LNCAP (cell line): ENCODE data around the gene POLD2.

ENCODE experiments used
- TF ChIP-seq, protein P1 (sequence below): fragments of 450-650 bp; IDR thresholded peaks from 2 replicates; pipeline ENCODE4 v1.5.1; 2017; ENCODE audit warnings: mild to moderate bottlenecking

POLD2 gene

GRCh38 chr7:44161371-44161770 lies 38.0 kb upstream of the POLD2 start:
- TF ChIP-seq, protein P1, sequence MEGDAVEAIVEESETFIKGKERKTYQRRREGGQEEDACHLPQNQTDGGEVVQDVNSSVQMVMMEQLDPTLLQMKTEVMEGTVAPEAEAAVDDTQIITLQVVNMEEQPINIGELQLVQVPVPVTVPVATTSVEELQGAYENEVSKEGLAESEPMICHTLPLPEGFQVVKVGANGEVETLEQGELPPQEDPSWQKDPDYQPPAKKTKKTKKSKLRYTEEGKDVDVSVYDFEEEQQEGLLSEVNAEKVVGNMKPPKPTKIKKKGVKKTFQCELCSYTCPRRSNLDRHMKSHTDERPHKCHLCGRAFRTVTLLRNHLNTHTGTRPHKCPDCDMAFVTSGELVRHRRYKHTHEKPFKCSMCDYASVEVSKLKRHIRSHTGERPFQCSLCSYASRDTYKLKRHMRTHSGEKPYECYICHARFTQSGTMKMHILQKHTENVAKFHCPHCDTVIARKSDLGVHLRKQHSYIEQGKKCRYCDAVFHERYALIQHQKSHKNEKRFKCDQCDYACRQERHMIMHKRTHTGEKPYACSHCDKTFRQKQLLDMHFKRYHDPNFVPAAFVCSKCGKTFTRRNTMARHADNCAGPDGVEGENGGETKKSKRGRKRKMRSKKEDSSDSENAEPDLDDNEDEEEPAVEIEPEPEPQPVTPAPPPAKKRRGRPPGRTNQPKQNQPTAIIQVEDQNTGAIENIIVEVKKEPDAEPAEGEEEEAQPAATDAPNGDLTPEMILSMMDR = no peak

DNA sequence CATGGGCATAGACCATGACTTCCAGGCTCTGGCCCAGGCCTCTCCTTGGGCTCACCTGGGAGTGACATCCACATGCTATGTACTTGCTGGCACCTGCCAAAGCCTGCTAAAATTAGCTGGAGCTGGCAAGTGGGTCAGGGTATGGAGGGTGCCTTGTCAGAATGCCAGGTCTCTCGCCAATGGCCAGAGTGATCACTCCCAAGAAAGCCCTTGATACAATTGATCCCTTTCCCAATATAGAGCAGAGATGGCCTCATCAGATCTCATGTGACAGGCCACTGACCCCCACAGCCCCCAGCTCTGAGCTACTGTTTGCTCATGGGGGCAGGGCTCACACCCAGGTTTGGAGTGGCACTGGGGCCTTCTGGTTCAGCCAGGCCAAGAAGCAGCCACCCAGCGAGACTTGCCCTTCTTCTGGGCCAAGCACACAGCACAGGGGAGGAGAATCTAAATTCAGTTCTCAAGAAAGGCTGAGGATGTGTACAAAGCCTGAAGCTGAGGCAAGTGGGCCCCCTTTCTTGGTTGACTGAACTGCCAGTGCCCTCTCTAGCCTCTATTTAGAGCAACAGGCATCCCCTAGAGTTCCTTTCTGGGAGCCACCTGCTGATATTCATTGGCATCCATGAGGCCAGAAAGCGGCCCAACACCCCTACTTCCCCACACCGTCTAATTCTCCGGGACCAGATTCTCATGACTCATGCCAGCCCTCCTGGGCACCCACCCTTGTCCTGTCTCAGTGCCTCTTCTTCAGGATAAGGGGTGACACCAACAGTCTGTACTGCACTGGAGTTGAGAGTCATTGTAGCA lies 36.7 kb upstream of the POLD2 start:
- TF ChIP-seq, protein P1 = no peak

DNA sequence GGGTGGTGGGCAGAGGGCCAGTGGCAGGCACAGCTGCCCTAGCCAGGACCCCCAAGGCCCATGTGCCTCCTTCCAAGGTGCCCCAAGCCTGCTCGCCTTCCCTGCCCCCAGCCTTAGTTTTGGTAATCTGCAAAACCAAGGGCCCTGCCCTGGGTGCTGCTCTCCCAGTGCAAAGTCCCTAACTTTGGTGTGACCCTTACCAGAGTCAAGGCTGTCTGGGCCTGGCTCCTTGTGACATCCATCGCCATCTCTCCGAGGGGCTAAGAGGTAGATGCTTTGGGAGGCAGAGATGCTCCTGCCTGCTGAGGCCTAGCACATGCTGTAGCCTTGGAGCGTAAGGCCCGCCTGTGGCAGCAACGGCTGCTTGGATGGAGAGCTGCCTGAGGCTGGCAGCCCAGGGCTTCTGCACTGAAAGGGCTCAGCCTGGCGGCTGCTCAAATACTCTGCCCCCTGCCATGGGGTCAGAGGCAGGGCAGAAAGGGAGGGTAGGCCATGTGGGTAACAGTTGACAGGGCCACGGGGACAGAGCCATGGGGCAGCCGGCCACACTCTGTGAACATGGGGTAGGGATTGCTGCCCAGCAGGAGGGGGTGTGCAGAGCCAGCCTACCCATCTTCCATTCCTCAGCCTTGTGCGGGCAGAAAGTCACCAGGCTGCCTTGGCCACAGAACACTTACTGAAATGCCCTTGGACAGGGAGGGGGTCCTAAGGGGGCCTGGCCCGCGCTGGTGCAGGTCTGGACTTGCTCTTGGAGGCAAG lies 35.7 kb upstream of the POLD2 start:
- TF ChIP-seq, protein P1 = no peak

DNA sequence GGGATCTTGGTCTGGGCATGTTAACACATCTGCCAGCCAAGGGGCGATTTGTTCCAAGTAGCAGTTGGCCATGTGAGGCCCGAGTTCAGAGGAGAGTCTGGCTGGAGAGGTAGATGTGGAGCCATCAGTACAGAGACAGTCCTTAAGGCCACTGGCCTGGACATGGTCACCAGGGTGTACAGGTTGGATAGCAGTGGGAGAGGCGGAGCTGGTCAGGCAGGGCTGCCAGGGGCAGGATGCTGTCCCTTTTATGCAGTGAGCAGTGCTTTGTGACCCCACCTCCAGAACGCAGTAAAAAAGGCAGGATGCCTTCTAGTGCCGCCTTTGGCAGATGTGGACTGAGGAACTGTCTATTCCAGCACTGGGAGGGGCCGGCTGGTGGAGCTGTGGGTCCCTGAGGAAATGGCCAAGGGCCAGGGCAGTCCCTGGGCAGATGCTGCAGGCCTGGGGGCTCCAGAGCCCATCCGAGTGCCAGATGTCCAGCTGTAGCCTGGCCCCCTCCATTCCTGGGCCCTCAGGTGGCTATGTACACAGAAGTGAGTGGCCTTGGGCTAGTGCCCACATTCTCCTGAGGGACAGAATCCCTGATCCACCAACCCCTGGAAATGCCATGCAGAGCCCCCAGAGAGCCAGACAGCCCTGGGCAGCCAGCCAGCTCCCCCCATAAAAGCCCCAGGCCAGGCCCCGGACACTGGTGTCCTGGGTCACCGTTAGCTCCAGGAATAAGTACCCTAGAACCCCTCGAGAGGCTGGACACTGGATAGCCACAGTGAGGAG lies 34.9 kb upstream of the POLD2 start:
- TF ChIP-seq, protein P1 = no peak

DNA sequence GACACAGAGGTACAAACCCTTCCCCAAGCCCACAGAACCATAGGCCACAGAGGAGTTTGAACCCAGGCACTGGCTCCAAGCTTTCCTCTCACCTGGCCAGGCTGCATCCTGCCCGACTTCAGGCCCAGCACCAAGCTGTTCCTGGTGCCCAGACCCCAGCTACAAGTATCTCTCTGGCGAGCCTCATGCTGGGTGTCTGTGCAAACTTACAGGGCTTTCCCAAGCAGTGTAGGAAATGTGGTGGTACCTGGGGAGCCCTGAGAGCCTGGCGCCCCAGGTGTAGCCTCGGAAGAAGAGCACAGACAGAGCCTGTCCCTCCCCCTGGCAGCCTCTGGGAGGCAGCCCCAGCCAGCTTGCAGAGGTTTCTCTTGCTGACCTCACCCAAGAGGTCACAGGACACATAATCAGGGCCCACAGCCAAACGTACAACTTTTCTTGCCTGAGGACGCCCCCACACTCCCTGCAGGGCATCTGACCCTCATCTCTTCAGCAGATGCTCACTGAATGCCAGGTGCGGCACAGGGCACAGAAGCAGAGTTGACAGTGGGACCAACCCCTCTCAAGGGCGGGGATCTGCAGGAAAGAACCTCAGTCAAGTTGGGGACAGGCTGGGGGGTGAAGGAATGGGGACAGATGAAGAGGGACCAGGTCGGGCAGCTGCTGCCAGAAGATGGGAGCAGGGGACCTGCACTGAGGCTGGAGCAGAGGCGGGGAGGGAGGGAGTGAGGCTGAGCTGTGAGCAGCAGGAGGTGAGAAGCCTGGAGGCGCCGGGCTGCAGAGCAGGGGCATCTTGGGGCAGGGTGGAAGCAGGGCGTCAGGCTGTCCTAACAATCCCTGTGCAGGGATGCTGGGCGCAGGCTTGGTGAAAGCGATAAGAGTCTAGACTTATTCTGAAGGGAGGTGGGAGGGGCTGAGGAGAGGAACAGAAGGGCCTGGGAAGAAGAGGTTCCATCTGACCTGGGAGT lies 34.0 kb upstream of the POLD2 start:
- TF ChIP-seq, protein P1 = no peak

DNA sequence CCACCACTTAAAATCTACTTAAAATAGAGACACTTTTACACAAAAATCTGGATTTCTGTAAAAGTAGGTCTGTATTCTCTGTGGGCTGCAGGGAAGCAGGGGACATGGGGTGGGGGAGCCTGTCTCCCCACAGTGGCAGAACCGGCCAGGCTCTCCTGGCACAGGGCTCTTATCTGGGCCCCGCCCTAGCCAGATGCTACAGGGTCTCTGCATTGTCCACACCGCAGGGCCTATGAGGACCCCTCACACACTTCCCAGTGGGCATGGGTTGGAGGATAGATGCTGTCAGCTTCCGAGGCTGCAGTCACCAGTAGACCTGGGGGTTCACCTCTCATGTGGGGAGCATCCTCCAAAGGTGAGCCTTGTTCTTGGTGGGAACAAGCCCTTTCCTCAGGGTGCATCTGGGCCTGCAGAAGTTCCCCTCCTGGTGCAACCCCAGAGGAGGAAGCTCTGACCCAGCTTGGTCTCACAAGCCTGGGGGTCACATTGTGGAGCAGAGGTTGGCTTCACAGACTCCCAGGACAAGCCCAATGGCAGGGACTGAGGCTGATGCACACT lies 33.2 kb upstream of the POLD2 start:
- TF ChIP-seq, protein P1 = no peak
